ENCODE measurements around the gene RELN.

DNA sequence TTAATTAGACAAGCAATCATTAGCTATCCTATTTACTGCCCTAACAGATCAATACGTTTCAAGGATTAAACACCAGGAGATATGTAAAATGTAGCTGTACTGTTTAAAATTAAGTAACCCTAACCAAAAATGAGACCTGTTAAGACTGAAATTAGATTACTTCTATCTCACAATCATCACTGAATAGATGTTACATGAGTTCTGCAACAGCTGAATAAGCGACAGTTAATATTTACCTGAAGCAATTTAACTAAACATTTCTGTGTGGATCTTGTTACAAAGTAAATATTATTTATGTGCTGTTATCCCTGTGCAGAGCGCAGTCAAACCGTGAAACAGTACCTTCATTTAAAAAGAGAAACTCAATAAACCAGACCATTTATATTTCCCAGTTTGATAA lies 122.5 kb downstream of the RELN start:
- no peak for TF ChIP-seq CTCF (IDR thresholded peaks at IDR 0.05)
- TF ChIP-seq POLR2A (IDR thresholded peaks at IDR 0.05), result no peak
